ENCODE data around the gene TMEM245. TPM values are rescaled to one million over a fixed set of nuclear protein-coding genes. Genes with fewer than 3 reads are reported as not detected.
A peak's percentile ranks its signal among the peaks of the same experiment; 100 is the strongest.

TMEM245 gene
- total RNA-seq, 1 experiment from 2014 or later: 34.8 TPM

DNA sequence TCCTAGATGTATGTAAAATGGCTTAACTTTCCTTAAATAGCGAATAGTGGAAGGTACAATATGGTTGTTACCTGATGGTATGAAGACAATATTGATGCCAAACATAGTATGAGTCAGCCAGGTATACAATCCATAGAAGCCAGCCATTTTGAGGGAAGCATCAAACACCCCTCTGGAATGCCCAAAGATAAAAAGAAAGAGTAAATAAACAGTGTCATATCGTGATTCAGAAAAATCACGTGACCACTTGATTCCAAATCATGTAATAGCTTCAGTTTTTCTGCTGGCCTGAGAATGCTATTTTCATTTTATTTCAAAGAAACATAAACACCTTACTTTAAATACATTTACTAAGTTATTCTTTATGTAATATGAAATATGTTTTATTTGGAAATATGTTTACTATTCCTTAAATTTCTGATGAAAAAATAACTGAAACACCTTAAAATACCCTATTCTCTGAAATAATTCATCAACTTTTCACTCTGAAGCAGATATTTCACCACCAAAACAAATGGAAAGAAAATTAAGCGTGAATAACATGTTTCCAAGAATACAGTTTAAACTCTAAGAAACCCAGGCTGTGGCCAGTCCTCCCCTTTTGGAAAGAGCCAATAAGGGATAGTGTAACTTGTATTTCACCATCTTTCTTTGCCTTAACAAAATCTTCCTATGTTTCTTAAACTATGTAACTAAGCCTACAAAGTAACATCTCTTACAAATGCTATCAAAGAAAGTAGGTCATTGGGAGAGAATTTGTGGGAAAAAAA, 81.6 kb downstream of the TMEM245 start:
- RAD21 ChIA-PET (ENCODE audit: low non-redundant PET in 1 of 2, low total read pairs in 2 of 2, uncharacterized antibody in 2 of 2, unreplicated experiment in 2 of 2): no interaction called here
- Histone ChIP-seq H3K9ac (ENCODE audit: low read length) (no peak overlapping the region), H3K27me3 (ENCODE audit: insufficient read depth, low read length) (no peaks in the 10 kb centered on the region), H3K36me3 (ENCODE audit: control insufficient read depth in 1 of 2, insufficient read depth in 2 of 2, low read length in 2 of 2) (peaks cover 2 to 19% of the 10 kb centered on the region in 2 experiments; a peak in 2 of 4 replicates), H3K4me3 (replicated peaks in 1 of 2; ENCODE audit: low read depth in 1 of 2, low read length in 2 of 2) (no peak overlapping the region), H3K4me2 (ENCODE audit: low read length) (peak overlapping the region; percentile 60), H3K79me2 (ENCODE audit: insufficient read depth, low read length) (0 out of 2 replicates have a peak, but pooled peaks cover 11% of the 10 kb centered on the region), H4K20me1 (ENCODE audit: insufficient read depth) (no peaks in the 10 kb centered on the region), H3K9me3 (ENCODE audit: control insufficient read depth in 1 of 2, insufficient read depth in 1 of 2, low read depth in 1 of 2, low read length in 2 of 2) (no peaks in the 10 kb centered on the region), H3K9me2 (ENCODE audit: insufficient read depth) (no peaks in the 10 kb centered on the region), H3K27ac (ENCODE audit: low read depth, low read length) (no peak overlapping the region; the same call in 1 of the 2 replicates), H3K4me1 (ENCODE audit: control insufficient read depth in 1 of 2, insufficient read depth in 2 of 2, low read length in 2 of 2) (peaks cover 53 to 59% of the 10 kb centered on the region in 2 experiments), H2AFZ (ENCODE audit: low read depth, low read length, poor library complexity, severe bottlenecking) (no peak overlapping the region)
- POLR2A ChIA-PET: no interaction called here
- DNase-seq (ENCODE audit: low read depth, low spot score) (no peak), ATAC-seq (no peak)
- intact Hi-C loops (cut with micrococcal nuclease): no loop called here
- no TSS peak for BruUV-seq (replicated peaks)
- CTCF ChIA-PET: no interaction called here
- no peak for TF ChIP-seq ELF1 (IDR thresholded peaks at IDR 0.05; ENCODE audit: borderline replicate concordance, low read depth)
- peak; percentile 27 for TF ChIP-seq TCF7L2 (IDR thresholded peaks at IDR 0.05; ENCODE audit: borderline replicate concordance, extremely low read depth, insufficient read depth, insufficient read length)

DNA sequence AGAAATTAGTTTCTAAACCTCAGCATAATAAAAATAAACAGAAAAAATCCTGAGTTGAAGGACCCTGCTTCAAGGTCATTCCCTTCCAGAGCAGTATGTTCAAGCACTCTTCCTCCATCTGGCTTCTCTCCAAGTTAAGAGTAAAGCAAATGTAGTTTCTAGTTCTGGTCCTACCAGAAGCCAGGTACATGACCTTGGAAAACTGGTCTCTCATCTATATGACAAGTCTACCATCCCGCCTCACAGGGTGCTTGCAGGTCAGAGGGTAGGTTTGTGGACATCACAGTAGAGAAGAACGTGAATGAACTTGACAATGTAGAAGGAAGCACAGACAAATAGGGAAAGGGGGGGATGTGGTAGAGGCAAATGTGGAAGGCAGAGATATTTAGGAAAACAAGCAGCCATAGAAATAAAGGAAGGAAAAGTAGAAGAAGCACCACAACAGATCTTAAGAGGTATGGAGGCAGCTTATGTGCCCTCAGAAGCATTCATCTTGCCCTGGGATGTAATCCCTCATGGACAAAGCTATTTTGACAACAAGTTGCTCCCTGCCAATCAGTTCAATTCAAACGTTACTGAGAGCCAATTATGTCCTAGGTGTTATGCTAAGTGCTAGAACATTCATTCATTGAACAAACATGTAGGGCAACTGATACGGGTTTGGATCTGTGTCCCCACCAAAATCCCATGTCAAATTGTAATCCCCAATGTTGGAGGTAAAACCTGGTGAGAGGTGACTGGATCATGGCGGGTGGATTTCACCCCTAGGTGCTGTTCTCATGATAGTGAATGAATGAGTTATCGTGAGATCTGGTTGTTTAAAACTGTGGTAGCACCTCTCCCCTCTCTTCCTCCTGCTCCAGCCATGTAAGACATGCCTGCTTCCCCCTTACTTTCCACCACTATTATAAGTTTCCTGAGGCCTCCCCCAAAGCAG, 82.7 kb downstream of the TMEM245 start:
- RAD21 ChIA-PET (ENCODE audit: low non-redundant PET in 1 of 2, low total read pairs in 2 of 2, uncharacterized antibody in 2 of 2, unreplicated experiment in 2 of 2): no interaction called here
- TF ChIP-seq CBX3 (IDR thresholded peaks at IDR 0.05; ENCODE audit: low read depth) (no peak), SRF (IDR thresholded peaks at IDR 0.05; ENCODE audit: low read depth) (no peak), SIN3A (IDR thresholded peaks at IDR 0.05; ENCODE audit: low read depth) (no peak), POLR2A (IDR thresholded peaks at IDR 0.05; ENCODE audit: borderline replicate concordance, extremely low read depth, insufficient read depth, insufficient read length) (no peak), MAX (IDR thresholded peaks at IDR 0.05) (no peak), FOSL1 (IDR thresholded peaks at IDR 0.05; ENCODE audit: low read depth) (no peak), CEBPB (IDR thresholded peaks at IDR 0.05; ENCODE audit: low read depth) (no peak), ZFX (IDR thresholded peaks at IDR 0.05) (no peak), YY1 (IDR thresholded peaks at IDR 0.05; ENCODE audit: extremely low read depth, insufficient replicate concordance, low read depth, low read length) (no peak), ZNF274 (IDR thresholded peaks at IDR 0.05; ENCODE audit: low read depth, low read length) (no peak), EZH2 (IDR thresholded peaks at IDR 0.05) (no peak), JUND (IDR thresholded peaks at IDR 0.05) (no peak)
- TF ChIP-seq, protein P1, sequence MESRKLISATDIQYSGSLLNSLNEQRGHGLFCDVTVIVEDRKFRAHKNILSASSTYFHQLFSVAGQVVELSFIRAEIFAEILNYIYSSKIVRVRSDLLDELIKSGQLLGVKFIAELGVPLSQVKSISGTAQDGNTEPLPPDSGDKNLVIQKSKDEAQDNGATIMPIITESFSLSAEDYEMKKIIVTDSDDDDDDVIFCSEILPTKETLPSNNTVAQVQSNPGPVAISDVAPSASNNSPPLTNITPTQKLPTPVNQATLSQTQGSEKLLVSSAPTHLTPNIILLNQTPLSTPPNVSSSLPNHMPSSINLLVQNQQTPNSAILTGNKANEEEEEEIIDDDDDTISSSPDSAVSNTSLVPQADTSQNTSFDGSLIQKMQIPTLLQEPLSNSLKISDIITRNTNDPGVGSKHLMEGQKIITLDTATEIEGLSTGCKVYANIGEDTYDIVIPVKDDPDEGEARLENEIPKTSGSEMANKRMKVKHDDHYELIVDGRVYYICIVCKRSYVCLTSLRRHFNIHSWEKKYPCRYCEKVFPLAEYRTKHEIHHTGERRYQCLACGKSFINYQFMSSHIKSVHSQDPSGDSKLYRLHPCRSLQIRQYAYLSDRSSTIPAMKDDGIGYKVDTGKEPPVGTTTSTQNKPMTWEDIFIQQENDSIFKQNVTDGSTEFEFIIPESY (IDR thresholded peaks at IDR 0.05; ENCODE audit: extremely low read depth, insufficient replicate concordance, low read length): no peak

More for the DNA sequence above, 82.7 kb downstream of the TMEM245 start:
- DNase-seq (ENCODE audit: low read depth, low spot score) (no peak), ATAC-seq (peak; percentile 24)
- Histone ChIP-seq H3K4me2 (ENCODE audit: low read length) (peak overlapping the region; percentile 60), H3K27me3 (ENCODE audit: insufficient read depth, low read length) (no peaks in the 10 kb centered on the region), H3K9me2 (ENCODE audit: insufficient read depth) (no peaks in the 10 kb centered on the region), H4K20me1 (ENCODE audit: insufficient read depth) (no peaks in the 10 kb centered on the region), H3K4me3 (replicated peaks in 1 of 2; ENCODE audit: low read depth in 1 of 2, low read length in 2 of 2) (0 out of 4 replicates have a peak overlapping the region, but pooled peaks of 1 of the 2 experiments have one; percentile 14), H2AFZ (ENCODE audit: low read depth, low read length, poor library complexity, severe bottlenecking) (no peak overlapping the region), H3K36me3 (ENCODE audit: control insufficient read depth in 1 of 2, insufficient read depth in 2 of 2, low read length in 2 of 2) (peaks cover 4 to 15% of the 10 kb centered on the region in 2 experiments; a peak in 2 of 4 replicates), H3K27ac (ENCODE audit: low read depth, low read length) (peak overlapping the region; percentile 67), H3K79me2 (ENCODE audit: insufficient read depth, low read length) (0 out of 2 replicates have a peak, but pooled peaks cover 11% of the 10 kb centered on the region), H3K4me1 (ENCODE audit: control insufficient read depth in 1 of 2, insufficient read depth in 2 of 2, low read length in 2 of 2) (peaks cover 53 to 59% of the 10 kb centered on the region in 2 experiments), H3K9ac (ENCODE audit: low read length) (0 out of 2 replicates have a peak overlapping the region, but pooled peaks have one; percentile 4), H3K9me3 (ENCODE audit: control insufficient read depth in 1 of 2, insufficient read depth in 1 of 2, low read depth in 1 of 2, low read length in 2 of 2) (no peaks in the 10 kb centered on the region)
- ChIA-PET POLR2A (no interaction called here), CTCF (no interaction called here)
- intact Hi-C loops (cut with micrococcal nuclease): loop anchor here (1.0 kb wide), 1 partner anchor 82 kb away; the partner anchor contains the start of gene TMEM245
- no TSS peak for BruUV-seq (replicated peaks)
